Activated naive CD8-positive, alpha-beta T cell (primary cell): ENCODE data around the gene CENPT.
A peak's percentile ranks its signal among the peaks of the same experiment; 100 is the strongest.
"Not testable (repeated sequence)": the region's sequence is repeated elsewhere in the genome, so short reads cannot be mapped to it uniquely, and the experiment has no call there.

Experiments
- H3K27ac Mint-ChIP-seq: one replicate; pipeline ENCODE4 v1.8.0; 2021; ENCODE audit warnings: mixed read lengths
- H3K27me3 Mint-ChIP-seq: one replicate; pipeline ENCODE4 v1.8.0; 2021; ENCODE audit warnings: mixed read lengths
- H3K36me3 Mint-ChIP-seq: one replicate; pipeline ENCODE4 v1.8.0; 2021; ENCODE audit warnings: mixed read lengths
- H3K4me1 Mint-ChIP-seq: one replicate; pipeline ENCODE4 v1.8.0; 2021; ENCODE audit warnings: low read depth, mixed read lengths
- H3K4me3 Mint-ChIP-seq: one replicate; pipeline ENCODE4 v1.8.0; 2021; ENCODE audit warnings: mild to moderate bottlenecking, mixed read lengths
- H3K9me3 Mint-ChIP-seq: one replicate; pipeline ENCODE4 v1.8.0; 2021; ENCODE audit warnings: low read depth, mixed read lengths

The CENPT gene

DNA sequence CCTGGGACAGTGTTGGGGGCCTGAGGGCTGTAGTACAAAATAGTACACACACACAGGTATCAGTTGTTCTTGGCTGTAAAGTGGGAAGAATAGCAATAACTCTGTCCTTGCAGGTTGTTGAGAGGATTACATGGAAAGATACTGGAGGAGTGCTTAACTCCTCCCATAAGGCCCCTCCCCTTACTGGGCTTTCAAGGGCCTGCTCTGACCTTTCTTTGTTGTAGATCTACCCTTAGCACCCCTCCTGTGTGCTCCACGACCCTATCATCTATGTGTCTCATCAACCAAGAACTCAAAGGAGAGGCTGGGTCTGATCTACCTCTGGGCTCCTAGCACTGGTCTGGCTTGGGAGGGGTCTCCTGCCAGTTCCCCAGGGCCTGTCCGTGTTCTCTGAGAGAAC lies 17.1 kb upstream of the CENPT start:
- H3K4me1 Mint-ChIP-seq: no peaks in the 10 kb centered on the region
- no peaks in the 10 kb centered on the region for H3K9me3 Mint-ChIP-seq
- H3K4me3 Mint-ChIP-seq: no peak overlapping the region
- H3K36me3 Mint-ChIP-seq: no peaks in the 10 kb centered on the region
- no peaks in the 10 kb centered on the region for H3K27me3 Mint-ChIP-seq
- H3K27ac Mint-ChIP-seq: no peak overlapping the region

DNA sequence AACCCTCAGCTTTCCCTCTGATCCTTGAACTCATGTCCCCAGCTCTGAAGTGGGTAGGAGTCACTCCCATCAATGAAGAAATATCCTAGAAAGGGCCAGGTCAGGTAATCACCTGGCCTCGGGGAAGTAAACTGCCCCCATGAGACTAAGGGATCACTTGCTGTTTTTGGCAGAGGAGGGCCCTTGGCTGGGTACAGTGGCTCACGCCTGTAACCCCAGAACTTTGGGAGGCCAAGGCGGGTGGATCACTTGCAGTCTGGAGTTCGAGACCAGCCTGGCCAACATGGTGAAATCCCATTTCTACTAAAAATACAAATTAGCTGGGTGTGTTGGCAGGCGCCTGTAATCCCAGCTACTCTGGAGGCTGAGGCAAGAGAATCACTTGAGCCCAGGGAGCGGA lies 16.6 kb upstream of the CENPT start:
- H3K4me1 Mint-ChIP-seq, H3K27me3 Mint-ChIP-seq, H3K4me3 Mint-ChIP-seq, H3K36me3 Mint-ChIP-seq, H3K9me3 Mint-ChIP-seq, H3K27ac Mint-ChIP-seq: not testable (repeated sequence)

DNA sequence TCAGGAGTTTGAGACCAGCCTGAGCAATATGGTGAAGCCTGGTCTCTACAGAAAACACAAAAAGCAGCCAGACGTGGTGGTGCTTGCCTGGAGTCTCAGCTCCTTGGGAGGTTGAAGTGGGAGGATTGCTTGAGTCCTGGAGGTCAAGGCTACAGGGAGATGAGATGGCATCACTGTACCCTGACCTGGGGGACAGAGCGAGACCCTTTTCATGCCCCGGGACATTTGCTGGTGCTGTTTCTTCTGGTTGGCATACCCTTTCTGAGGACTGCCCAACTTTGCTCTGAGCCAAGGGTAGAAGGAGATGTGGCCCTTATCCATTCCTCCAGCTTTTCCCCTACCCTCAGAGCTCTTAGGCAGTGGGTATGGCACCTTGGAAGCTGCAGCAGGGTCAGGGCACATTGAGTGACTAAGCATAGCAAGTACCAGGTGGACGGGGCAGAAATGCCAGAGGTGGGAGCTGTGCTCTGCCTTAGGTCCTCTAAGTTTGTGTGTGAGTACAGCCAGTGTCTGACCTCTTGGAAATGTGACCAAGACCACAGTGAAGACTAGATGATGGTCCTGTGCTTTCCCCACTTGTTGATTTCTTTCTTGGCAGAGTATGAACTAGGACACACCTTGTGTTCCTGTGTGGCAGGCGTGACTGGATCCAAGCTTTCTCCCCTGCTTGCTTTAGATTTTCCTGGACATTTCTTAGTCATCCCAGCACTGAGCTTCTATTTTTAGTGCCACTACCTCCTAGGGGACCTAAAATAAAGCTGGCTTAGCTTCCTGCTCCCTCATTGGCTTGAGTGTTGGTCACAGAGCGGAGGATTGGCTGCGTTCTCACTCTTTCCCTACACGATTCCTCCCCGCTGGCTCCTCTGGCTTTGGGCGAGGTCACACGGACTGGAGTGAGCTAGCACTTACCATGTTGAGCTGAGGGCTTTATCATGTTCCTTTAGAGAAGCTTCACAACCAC lies 15.4 kb upstream of the CENPT start:
- Mint-ChIP-seq H3K36me3 (no peaks in the 10 kb centered on the region), H3K9me3 (no peaks in the 10 kb centered on the region), H3K4me3 (no peak overlapping the region), H3K27me3 (no peaks in the 10 kb centered on the region), H3K27ac (no peak overlapping the region), H3K4me1 (peaks cover 3% of the 10 kb centered on the region)

DNA sequence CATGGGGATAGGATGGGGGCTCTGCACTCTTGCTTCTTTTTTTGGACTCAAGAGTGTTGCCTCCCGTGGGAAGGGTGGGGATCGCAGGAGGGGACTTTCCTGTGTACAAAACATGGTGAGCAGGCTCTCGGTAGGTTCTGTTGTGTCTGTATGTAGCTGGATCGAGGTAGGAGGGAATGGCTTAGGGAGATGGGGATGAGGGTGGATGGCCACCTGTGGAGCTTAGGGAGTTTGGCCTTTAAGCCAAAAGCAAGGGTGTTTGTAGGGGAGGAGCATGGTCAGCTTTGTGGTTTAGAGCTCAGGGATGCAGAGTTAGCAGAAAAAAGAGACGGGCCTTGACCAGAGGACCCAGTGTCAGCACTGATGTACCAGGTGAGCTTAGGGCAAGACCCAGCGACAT lies 14.4 kb upstream of the CENPT start:
- no peaks in the 10 kb centered on the region for H3K27me3 Mint-ChIP-seq
- no peak overlapping the region for H3K4me3 Mint-ChIP-seq
- no peak overlapping the region for H3K27ac Mint-ChIP-seq
- no peaks in the 10 kb centered on the region for H3K9me3 Mint-ChIP-seq
- H3K4me1 Mint-ChIP-seq: peaks cover 13% of the 10 kb centered on the region
- no peaks in the 10 kb centered on the region for H3K36me3 Mint-ChIP-seq

DNA sequence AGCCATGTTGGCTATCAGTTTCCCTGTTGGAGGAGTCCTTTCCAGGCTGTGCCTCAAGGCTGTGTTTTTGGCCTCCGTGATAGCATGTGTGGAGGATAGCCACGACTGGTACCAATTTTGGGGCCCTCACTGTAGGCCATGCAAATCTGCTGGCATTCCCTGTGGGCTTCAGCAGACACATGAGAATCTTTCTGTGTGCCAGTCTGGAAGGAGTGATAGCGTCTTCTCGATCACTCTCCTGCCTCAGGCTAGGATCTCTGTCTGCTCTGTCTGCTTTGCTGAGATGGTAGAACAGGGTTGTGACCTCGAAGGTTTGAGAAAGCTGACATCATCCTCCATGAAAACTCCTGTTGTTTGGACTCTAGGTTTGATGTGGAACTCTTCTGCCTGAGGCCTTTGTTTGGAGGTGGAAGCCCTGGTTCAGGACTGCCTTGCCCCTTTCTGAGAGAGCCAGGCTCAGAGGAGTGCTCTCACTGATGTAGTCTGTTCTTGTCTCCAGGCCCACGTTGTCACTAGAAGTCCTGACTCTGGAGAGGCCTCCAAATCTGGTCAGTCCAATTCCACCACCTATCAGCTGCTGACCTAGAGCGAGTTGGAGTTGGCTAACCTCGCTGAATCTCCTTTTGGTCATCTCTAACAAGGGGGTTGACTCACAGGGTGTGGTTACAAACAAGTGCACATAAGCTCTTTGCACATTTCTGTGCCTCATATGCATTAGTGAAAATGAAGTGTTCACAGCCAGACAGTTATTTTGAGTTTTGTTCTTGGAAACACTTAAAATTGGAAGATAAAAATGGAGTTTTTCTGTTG lies 13.3 kb upstream of the CENPT start:
- Mint-ChIP-seq H3K36me3 (no peaks in the 10 kb centered on the region), H3K27me3 (no peaks in the 10 kb centered on the region), H3K9me3 (no peaks in the 10 kb centered on the region), H3K27ac (no peak overlapping the region), H3K4me3 (no peak overlapping the region), H3K4me1 (peaks cover 18% of the 10 kb centered on the region)

DNA sequence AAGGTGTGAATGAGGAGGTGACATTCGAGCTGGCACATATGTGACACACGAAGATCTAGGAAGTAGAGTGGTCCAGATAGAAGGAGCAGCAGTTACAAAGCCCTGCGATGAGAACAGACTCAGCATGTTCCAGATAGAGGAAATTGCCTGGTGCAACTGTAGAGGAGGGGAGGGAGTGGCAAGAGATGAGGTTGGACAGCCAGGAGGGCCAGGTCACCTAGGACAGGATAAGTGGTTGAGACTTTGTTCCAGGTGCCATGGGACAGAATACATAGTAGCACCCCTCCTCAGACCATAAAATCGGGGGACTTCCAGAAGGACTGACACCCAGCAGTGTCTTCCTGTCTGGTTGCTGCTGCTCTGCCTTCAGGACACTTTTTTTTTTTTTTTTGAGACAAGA lies 11.0 kb upstream of the CENPT start:
- Mint-ChIP-seq H3K4me1 (peaks cover 29% of the 10 kb centered on the region), H3K4me3 (no peak overlapping the region), H3K36me3 (no peaks in the 10 kb centered on the region), H3K27me3 (no peaks in the 10 kb centered on the region), H3K27ac (peak overlapping the region; percentile 11), H3K9me3 (no peaks in the 10 kb centered on the region)

DNA sequence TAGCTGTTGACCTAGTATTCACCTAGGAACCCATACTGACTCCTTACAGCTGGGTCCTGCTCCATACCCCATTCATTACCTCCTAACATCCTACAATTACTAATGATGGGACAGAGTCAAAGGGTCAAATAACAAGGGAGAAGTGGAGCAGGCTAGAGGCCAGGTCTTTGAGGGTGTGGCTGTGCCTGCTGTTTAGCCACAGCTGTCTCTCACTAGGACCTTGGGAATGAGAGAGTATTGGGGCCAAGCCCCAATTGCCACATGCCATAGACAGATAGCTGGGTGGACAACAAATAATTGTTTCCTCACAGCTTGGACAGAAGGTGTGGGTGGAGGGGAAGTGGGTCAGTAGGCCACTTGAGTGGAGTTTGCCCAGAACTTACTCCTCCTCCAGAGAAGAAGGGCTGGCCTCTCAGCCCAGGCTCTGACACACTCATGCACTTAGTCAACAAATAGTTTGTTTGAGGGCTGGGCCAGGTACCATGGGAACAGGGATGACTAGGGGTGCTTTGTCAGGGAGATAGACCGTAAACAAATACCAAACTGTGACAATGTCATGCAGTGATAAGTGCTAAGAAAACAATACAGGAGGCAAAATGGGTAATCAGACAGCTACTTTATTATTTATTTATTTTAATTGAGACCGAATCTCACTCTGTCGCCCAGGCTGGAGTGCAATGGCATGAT lies 10.2 kb upstream of the CENPT start:
- Mint-ChIP-seq H3K27ac (no peak overlapping the region), H3K36me3 (no peaks in the 10 kb centered on the region), H3K4me1 (peaks cover 29% of the 10 kb centered on the region), H3K9me3 (no peaks in the 10 kb centered on the region), H3K27me3 (no peaks in the 10 kb centered on the region), H3K4me3 (no peak overlapping the region)

DNA sequence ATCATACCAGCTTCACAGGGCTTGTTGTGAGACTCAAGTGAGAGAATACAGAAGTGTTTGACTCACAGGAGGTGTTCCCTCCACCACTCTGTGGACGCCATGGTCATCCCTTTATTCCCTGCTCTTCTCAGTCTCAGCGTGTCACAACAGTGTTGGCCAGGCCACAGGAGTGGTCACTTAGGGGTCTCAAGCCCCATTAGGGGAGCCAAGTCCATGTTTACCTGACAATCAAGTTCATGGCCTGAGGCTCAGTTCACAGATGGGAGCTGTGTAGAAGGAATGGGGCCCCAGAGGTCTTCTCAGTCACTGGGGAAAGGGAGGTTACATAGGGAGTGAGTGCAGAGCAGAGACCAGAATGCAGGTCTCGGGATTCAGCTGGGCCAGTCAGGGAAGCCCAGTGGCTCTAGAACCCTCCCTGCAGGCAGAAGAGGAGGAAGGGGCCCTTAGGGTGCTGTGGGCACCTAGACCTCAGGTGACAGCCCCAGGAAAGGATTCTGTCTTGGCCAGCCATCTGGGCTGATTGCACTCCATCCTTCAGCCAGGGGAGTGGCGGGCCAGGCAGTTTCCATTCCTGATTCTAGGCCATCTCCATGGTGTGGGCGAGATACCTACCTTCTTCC lies 9.5 kb upstream of the CENPT start:
- Mint-ChIP-seq H3K4me3 (no peak overlapping the region), H3K36me3 (no peaks in the 10 kb centered on the region), H3K27me3 (no peaks in the 10 kb centered on the region), H3K27ac (no peak overlapping the region), H3K9me3 (no peaks in the 10 kb centered on the region), H3K4me1 (peaks cover 29% of the 10 kb centered on the region)

DNA sequence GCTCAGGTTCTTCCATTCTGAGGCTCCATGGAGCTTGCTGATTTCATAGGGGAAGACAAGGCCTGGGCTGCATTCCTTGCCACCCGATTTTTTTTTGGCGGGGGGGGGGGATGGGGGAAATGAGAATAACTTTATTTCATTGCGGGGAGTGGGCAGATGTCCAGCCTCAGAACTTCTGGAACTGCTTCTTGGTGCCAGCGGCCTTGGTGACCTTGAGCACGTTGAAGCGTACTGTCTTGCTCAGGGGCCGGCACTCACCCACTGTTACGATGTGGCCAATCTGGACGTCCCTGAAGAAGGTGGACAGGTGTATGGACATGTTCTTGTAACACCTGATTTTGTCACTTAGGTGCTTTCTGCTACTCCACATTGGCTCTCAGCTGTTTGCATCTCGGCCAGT lies 8.3 kb upstream of the CENPT start:
- Mint-ChIP-seq H3K36me3 (no peaks in the 10 kb centered on the region), H3K4me1 (peaks cover 29% of the 10 kb centered on the region), H3K4me3 (no peak overlapping the region), H3K27me3 (no peaks in the 10 kb centered on the region), H3K9me3 (no peaks in the 10 kb centered on the region), H3K27ac (no peak overlapping the region)

DNA sequence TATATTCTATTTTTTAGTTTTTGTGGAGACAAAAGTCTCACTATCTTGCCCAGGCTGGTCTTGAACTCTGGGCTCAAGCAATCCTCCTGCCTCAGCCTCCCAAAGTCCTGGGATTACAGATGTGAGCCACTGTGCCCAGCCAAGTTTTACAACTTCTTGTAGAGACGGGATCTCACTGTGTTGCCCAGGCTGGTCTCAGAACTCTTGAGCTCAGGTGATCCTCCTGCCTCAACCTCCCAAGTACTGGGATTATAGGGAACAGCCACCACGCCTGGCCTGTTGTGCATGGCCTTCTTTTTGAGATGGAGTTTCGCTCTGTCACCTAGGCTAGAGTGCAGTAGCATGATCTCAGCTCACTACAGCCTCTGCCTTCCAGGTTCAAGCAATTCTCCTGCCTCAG lies 6.2 kb upstream of the CENPT start:
- no peaks in the 10 kb centered on the region for H3K27me3 Mint-ChIP-seq
- H3K4me1 Mint-ChIP-seq: peaks cover 38% of the 10 kb centered on the region
- H3K4me3 Mint-ChIP-seq: no peak overlapping the region
- H3K27ac Mint-ChIP-seq: no peak overlapping the region
- no peaks in the 10 kb centered on the region for H3K9me3 Mint-ChIP-seq
- no peaks in the 10 kb centered on the region for H3K36me3 Mint-ChIP-seq

DNA sequence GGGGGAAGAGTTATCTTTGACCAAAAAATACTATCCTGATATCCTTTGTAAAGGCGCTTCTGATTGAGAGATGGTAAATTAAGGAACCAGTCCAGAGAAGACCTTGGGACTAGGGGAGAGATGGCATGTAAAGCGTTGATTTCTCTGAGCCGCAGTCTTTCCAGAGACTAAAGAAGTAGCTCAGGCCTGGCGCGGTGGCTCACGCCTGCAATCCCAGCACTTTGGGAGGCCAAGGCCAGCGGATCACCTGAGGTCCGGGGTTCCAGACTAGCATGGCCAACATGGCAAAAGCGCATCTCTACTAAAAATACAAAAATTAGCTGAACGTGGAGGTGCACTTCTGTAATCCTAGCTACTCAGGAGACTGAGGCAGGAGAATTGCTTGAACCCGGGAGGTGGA lies 625 bp upstream of the CENPT start:
- H3K9me3 Mint-ChIP-seq: no peaks in the 10 kb centered on the region
- peak overlapping the region; percentile 95 for H3K4me3 Mint-ChIP-seq
- H3K36me3 Mint-ChIP-seq: no peaks in the 10 kb centered on the region
- H3K4me1 Mint-ChIP-seq: peaks cover 47% of the 10 kb centered on the region
- H3K27me3 Mint-ChIP-seq: no peaks in the 10 kb centered on the region
- peak overlapping the region; percentile 85 for H3K27ac Mint-ChIP-seq

DNA sequence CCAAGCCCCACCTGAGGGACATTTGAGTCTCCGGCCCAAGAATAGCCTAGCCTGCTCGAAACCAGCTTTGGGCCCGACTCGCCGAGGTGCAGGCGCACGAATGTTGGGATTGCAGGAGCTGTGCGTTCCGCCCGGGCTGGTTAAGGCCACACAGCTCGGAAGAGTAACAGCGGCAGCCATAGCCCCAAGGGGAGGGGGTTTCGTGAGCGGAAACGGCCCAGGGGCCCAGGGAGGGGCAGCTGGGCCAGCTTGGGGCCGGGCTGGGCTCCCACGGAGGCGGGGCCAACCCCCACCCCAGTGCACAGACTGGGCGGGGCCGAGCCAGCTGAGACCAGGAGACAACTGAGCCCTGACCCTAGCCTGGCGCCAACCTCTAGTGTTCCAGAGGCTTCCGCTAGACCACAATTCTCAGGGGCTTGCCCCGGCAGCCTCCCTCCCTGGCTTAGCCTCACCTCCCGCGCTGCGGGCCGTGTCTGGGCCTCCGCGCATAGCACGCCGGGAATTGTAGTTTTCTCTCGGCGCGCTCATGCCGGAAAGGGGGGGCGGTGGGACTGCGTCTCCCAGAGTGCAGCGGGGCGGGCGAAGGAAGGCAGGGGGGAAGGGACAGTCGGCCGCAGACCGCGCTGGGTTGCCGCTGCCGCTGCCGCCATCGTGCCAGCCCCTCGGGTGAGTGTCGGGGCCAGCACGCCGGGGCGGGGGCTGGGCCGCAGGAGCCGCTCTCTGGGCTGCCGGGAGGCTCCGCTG lies 1.0 kb downstream of the CENPT start, which contains the start of gene NUTF2:
NUTF2 (plus strand) TSS at position 614 of the 744 bp plus-strand sequence. CDS start 18,198 bp downstream, outside the sequence.
- Mint-ChIP-seq H3K36me3 (no peaks in the 10 kb centered on the region), H3K27ac (peak within 1 kb of the TSS; percentile 89), H3K4me1 (peaks cover 52% of the 10 kb centered on the region), H3K27me3 (no peaks in the 10 kb centered on the region), H3K9me3 (no peaks in the 10 kb centered on the region), H3K4me3 (peak within 1 kb of the TSS; percentile 95)

DNA sequence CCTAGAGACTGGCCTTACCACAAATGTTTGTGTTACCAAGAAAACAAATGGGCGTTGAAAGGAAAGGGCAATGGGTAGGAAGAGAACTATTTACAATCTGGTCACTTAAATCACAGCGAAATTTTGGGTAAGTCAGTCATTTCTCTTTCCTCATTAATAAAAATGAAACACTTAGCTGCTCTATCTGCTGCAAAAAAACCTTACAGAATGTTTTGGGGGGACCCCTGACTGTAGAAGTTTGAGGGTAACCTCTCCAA lies 1.5 kb downstream of the CENPT start:
- H3K27ac Mint-ChIP-seq: peak overlapping the region; percentile 89
- H3K4me3 Mint-ChIP-seq: peak overlapping the region; percentile 93
- H3K36me3 Mint-ChIP-seq: no peaks in the 10 kb centered on the region
- H3K9me3 Mint-ChIP-seq: no peaks in the 10 kb centered on the region
- H3K27me3 Mint-ChIP-seq: no peaks in the 10 kb centered on the region
- H3K4me1 Mint-ChIP-seq: peaks cover 54% of the 10 kb centered on the region
